ENCODE results near the gene RTBDN. TPM values are rescaled to one million over a fixed set of nuclear protein-coding genes. Genes with fewer than 3 reads are reported as not detected.

The RTBDN gene
- total RNA-seq, result under 1 TPM in 4 of 6 donors, not detected in 2; 0.19 to 0.86 (median 0.37) TPM
- polyA plus RNA-seq, result 1 to 10 TPM; 1.2 to 4.6 TPM

DNA sequence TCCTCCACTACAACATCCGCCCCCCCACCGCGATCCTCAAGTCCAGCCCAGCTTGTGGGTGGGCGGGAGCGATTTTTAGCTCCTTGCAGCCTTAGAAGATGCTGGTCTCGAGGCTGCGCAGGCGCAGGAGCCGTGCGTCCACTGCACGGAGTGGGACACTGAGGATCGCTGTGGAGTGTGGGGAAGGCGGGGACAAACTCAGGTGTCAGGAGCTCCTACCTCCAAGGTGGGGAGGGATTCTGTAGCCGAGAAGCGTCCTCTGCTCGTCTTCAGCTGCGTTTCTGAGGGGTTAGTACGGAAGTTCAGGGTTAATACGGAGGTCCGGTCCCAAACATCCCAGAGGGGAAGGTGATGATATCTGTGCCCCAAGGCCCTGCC is at the start of gene RTBDN:
TSS of gene RTBDN (minus strand) at position 14 of the 378 bp plus-strand sequence. CDS start 4,600 bp downstream, outside the sequence.
- H3K4me3 ChIP-seq, result peak within 1 kb of the TSS in 3 of 4 donors; percentile 12 to 40 (median 29)
- ATAC-seq (no peak), DNase-seq (peak in 1 of 6 donors; percentile 33), FAIRE-seq (no peak)
- H3K4me1 ChIP-seq, result peaks cover 0 to 9% (median 0%) of the 10 kb centered on the region in 3 donors
- no peaks in the 10 kb centered on the region for H3K36me3 ChIP-seq
- no peaks in the 10 kb centered on the region for H3K9me3 ChIP-seq
- no peak within 1 kb of the TSS for H3K27ac ChIP-seq
- TF ChIP-seq, protein P1, sequence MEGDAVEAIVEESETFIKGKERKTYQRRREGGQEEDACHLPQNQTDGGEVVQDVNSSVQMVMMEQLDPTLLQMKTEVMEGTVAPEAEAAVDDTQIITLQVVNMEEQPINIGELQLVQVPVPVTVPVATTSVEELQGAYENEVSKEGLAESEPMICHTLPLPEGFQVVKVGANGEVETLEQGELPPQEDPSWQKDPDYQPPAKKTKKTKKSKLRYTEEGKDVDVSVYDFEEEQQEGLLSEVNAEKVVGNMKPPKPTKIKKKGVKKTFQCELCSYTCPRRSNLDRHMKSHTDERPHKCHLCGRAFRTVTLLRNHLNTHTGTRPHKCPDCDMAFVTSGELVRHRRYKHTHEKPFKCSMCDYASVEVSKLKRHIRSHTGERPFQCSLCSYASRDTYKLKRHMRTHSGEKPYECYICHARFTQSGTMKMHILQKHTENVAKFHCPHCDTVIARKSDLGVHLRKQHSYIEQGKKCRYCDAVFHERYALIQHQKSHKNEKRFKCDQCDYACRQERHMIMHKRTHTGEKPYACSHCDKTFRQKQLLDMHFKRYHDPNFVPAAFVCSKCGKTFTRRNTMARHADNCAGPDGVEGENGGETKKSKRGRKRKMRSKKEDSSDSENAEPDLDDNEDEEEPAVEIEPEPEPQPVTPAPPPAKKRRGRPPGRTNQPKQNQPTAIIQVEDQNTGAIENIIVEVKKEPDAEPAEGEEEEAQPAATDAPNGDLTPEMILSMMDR (IDR thresholded peaks at IDR 0.05), result no peak
- intact Hi-C loops (cut with DNase I), result no loop called here
- 7 to 14% methylated on average over 20 of the region's 20 CpGs for WGBS, 2 donors
- H3K27me3 ChIP-seq, result peaks cover 0 to 42% (median 2%) of the 10 kb centered on the region in 4 donors

DNA sequence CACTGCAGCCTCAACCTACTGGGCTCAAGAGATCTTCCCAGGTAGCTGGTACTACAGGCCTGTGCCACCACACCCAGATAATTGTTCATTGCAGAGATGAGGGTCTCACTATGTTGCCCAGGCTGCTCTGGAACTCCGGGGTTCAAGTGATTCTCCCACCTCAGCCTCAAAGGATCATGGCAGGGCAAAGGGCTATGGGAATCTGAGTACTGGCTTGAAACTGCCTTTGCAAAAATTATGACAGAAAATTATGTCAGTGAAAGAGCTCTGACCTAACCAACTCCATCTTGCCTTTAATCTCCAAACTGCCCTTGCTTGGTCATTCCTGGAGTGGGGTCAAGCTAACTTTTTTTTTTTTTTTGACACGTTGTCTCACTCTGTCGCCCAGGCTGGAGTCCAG is 48.2 kb upstream of the RTBDN start:
- intact Hi-C loops (cut with DNase I), result no loop called here
- no peak for FAIRE-seq
- Histone ChIP-seq H3K4me3 (no peak overlapping the region), H3K27ac (peak overlapping the region in 1 of 4 donors; percentile 9), H3K27me3 (no peaks in the 10 kb centered on the region), H3K4me1 (no peaks in the 10 kb centered on the region), H3K9me3 (no peaks in the 10 kb centered on the region), H3K36me3 (peaks cover 0 to 4% (median 0%) of the 10 kb centered on the region in 3 donors)
- DNase-seq, result no peak
- WGBS, 2 donors, result 82 to 96% methylated on average over 3 of the region's 3 CpGs
- ATAC-seq, result no peak
- TF ChIP-seq, protein P1 (IDR thresholded peaks at IDR 0.05), result no peak

DNA sequence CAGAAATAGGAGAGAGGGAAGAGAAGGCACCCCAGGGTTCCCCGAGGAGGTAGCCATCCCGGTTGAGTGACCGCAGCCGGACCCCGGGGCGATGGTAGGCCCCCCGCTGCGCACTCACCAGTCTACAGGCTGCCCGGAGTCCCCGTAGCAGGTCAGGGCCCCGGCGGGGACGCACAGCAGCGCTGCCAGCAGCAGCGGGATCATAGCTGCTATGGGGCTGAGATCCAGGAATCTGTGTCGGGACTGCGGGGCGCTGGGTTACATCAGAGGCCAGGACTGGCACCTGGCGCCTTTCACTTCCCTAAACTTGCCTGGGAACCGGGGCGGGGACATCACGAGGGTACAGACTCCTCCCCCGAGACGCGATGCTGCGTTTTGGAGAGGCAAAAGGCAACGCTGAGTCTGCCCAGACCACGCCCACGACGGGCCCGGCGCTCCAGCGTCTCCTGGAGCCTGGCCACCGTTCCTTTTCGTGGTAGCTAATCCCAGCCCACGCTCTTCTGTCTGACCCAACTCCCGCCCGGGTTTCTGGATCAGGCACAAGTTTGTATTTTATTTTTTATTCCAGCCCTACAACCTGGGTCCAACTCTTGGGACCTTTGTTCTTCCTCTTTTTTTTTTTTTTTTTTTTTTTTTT is 46.9 kb upstream of the RTBDN start, which contains the start of gene DNASE2:
TSS of gene DNASE2 (minus strand) at position 278 of the 637 bp plus-strand sequence. CDS start at position 204, 74 bp downstream.
- DNase-seq, result peak; percentile 94 to 99 (median 98)
- H3K27ac ChIP-seq, result peak within 1 kb of the TSS; percentile 85 to 94 (median 88)
- intact Hi-C loops (cut with DNase I), result no loop called here
- no peaks in the 10 kb centered on the region for H3K4me1 ChIP-seq
- TF ChIP-seq, protein P1 (IDR thresholded peaks at IDR 0.05), result no peak
- peak; percentile 73 for FAIRE-seq
- no peaks in the 10 kb centered on the region for H3K27me3 ChIP-seq
- H3K9me3 ChIP-seq, result no peaks in the 10 kb centered on the region
- peaks cover 0 to 8% (median 0%) of the 10 kb centered on the region in 3 donors for H3K36me3 ChIP-seq
- H3K4me3 ChIP-seq, result peak within 1 kb of the TSS; percentile 51 to 74 (median 60)
- ATAC-seq, result peak; percentile 84 to 90 (median 88)
- WGBS, 2 donors, result 0% methylated on average over 38 of the region's 38 CpGs

DNA sequence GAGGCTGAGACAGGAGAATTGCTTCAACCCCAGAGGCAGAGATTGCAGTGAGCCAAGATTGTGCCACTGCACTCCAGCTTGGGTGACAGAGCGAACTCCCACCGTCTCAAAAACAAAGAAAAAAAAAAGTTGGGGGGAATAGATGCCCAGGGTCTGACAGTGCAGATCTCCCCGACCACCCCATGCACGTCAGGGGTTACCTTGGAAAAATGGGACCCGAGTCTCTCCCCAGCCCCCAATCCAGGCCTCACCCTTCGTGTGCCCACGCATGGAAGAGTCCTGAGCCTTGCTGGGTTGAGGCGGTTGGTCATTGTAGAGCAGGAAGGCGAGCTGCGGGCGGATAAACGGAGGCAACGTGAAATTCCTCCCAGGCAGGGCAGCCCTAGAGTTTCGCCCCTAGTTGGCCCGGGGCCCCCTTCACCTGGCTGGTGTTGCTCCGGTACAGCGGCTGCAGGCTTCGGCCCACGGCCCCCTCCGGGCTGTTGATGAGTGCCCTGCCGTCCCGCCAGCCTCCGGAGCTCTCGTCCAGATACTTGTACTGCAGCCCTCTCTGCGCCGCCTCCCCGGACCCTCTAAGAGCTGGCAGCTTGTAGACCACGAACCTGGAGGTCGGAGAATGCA is 46.3 kb upstream of the RTBDN start:
- H3K4me1 ChIP-seq, result no peaks in the 10 kb centered on the region
- no peaks in the 10 kb centered on the region for H3K27me3 ChIP-seq
- 6 to 9% methylated on average over 29 of the region's 29 CpGs for WGBS, 2 donors
- no peaks in the 10 kb centered on the region for H3K9me3 ChIP-seq
- TF ChIP-seq, protein P1 (IDR thresholded peaks at IDR 0.05), result no peak
- ATAC-seq (peak; percentile 32 to 45 (median 36)), DNase-seq (peak in 5 of 6 donors; percentile 41 to 82 (median 55)), FAIRE-seq (no peak)
- peaks cover 0 to 8% (median 0%) of the 10 kb centered on the region in 3 donors for H3K36me3 ChIP-seq
- H3K4me3 ChIP-seq, result peak overlapping the region; percentile 51 to 74 (median 60)
- intact Hi-C loops (cut with DNase I), result no loop called here
- H3K27ac ChIP-seq, result peak overlapping the region; percentile 85 to 94 (median 88)

Data from pancreas (tissue), 10 donors.